Testis (tissue), 2 donors: ENCODE results near the gene PRKCG.

Experiments used
- CTCF ChIP-seq, 3 experiments: fragments of 450-650 bp in 2 of 3; fragments of 200-600 bp in 1 of 3; sonication (generic) in 1 of 3; IDR thresholded peaks; one replicate each; pipeline ENCODE4 v1.5.1; 2016 to 2019; ENCODE audit warnings: antibody characterized with exemption in 3 of 3, mild to moderate bottlenecking in 2 of 3, moderate library complexity in 1 of 3
- POLR2A ChIP-seq: fragments of 450-650 bp; IDR thresholded peaks from one replicate; pipeline ENCODE4 v1.6.1; 2017; ENCODE audit warnings: antibody characterized with exemption, mild to moderate bottlenecking, moderate library complexity

GRCh38 chr19:53849237-53849676 lies 32.7 kb upstream of the PRKCG start:
- no peak for TF ChIP-seq CTCF (IDR thresholded peaks at IDR 0.05)
- no peak for TF ChIP-seq POLR2A
